NCI-H345 treated with DMSO at 0.1 percent for 48 hours (cell line): ENCODE measurements around the gene C20orf141.

Source experiments
- DNase-seq: peaks from one replicate; lab custom pipeline; 2025; ENCODE audit not compliant: unreplicated experiment; lab: John Stamatoyannopoulos, UW

C20orf141 gene

DNA sequence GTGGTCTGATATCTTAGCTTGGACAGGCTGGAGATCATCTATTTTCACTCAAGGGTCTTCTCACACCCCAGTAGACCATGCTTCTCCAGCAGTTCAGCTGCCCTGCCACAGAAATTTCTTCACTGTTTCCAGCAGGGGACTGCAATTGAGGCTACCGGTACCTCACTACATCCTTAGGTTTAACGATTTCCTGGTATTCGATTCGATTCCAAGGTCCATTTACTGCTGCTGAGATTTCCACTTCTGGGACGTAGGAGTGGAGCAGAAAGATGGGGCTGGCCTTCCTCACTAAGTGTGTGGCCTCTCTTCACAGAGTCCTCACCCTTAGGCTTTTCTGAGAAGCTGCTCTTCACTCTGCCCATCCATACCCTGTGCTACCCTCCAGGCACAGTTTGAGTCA, 31.9 kb downstream of the C20orf141 start:
- DNase-seq: no peak

DNA sequence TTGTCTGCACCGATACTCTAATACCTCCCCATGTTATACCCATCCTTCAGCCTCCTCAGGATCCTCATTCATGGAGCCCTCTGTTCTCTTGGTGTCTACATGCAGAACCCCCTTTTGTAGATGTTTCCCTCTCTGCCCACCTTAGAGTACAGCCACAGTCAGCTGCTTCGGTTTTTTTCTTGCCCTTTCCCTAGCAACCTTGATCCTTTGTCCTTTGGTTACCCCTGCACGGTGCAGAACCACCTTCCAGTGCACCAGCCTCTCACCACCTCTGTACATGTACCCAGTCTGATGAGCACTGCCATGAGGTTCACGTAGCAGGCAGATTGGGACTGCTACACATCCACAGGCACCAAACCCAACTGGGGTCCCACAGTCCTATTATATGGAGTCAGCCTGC, 33.0 kb downstream of the C20orf141 start:
- no peak for DNase-seq

DNA sequence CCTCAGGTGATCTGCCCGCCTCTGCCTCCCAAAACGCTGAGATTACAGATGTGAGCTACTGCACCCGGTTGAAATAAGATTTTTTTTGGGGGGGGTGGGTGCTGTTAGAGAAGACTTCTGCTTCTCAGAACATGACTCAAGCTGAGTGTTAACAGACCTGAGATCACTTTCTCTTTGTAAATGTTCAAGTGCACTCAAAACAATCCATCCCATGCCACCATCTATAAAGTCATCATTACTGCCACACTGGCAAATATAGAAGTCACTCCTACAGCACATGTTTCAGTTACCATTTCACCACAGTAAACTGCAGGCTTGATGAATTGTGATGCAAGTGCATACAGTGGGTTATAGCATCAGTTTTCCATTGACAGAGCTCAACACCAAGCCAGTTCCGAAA, 34.7 kb downstream of the C20orf141 start:
- no peak for DNase-seq

DNA sequence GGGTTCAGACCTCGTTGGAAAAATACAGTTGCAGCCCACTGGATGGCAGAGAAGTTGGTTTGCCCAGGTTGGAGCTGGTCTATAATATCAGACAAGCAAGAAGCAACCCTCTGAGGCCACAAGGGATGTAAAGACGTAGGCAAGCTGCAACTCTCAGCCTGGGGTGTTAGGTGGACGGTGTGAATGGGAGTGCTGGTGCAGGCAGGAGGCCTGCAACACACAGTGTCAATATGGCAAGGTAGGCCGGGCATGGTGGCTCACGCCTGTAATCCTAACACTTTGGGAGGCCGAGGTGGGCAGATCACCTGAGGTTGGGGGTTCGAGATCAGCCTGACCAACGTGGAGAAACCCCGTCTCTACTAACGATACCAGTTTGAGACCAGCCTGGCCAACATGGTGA, 36.3 kb downstream of the C20orf141 start:
- DNase-seq: no peak

DNA sequence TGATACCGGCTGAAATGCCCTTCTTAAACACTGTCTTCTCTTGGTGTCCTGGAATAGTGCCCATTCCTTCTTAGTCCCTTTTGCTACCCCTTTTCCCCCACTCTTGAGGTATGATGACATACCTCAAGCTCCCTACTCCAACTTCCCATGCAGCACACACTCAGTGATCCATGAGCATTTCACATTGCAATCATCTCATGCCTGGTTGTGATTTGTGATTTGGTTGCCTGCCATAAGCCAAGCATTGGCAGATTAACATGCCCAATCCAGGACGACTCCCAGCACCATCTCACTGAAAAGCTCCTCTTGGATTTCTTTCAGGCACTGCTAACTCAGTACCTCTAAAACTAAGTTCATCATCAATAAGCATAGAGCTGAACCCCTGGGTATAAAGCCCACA, 43.8 kb downstream of the C20orf141 start:
- DNase-seq: no peak

DNA sequence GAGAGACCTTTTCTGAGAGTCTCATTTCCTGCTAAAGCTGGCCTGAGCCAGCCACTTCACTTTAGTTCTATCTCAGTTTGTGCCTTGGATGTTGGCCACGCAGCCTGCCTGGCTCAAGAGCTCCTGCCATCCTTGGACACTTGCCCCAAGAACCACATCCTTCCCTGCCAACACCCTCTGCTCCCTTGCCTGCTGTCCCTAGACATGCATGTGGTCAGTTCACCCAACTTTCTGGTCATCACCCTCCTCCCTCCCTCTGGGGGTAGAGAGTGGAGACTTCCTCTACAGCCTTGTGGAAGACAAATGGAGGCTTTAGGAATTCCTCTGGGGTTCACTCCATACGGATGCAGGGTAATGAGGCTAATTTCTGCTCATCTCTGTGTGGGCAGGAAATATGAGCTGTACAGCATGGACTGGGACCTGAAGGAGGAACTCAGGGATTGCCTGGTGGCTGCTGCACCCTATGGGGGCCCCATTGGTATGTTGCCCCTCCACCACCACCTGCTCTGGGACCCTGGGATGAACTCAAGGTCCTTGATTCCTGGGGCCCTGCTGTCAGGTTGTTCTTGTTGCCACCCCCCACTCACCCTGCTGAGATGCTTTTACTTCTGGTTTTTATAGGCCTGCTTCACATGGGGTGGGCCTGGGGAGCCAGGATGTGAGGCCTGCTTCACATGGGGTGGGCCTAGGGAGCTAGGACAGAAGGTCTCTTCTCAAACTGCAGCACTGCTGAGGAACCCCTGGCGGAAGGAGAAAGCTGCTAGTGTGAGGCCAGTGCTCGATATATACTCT, 44.7 kb downstream of the C20orf141 start:
- no peak for DNase-seq

DNA sequence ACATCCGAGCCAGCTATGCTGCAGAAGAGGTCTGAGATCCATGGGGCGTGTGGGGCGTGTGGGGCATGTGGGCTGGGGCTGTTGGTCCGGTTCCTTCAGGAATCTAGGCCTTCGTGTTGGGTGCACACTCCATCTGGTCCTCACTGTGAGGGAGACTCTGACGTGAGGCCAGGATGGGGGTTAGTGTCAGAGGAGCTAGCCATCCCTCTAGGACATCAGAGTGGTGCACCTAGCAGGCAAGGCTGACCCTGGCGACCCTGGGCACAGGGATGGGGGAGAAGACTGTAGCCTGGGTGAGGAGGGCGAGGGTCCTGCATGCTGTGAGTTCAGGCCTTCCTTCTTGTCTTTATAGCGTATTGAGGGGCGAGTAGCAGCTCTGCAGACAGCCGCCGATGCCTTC, 49.8 kb downstream of the C20orf141 start:
- no peak for DNase-seq

DNA sequence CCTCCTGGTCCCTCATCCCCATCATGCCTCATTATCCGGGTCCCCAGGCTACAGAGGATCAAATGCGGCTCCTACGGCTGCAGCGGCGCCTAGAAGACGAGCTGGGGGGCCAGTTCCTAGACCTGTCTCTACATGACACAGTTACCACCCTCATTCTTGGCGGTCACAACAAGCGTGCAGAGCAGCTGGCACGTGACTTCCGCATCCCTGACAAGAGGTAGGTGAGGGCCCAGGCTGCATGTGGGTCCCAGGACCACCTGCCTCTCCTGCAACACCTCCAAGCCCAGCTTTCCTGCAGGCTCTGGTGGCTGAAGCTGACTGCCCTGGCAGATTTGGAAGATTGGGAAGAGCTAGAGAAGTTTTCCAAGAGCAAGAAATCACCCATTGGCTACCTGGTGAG, 50.3 kb downstream of the C20orf141 start:
- no peak for DNase-seq
